Loucy (cell line): ENCODE measurements around the gene TRAPPC6A.

Experiments used
- H2AFZ ChIP-seq: fragments of 200-600 bp; sonication (generic); 2 replicates; pipeline ENCODE4 v1.6.0; 2016; ENCODE audit warnings: antibody characterized with exemption, mild to moderate bottlenecking, low read length, moderate library complexity
- H3F3A ChIP-seq: fragments of 200-600 bp; 2 replicates; pipeline ENCODE4 v1.6.0; 2016; ENCODE audit warnings: antibody characterized with exemption, low read depth, mild to moderate bottlenecking
- H3K27me3 ChIP-seq: fragments of 200-600 bp; sonication (generic); 2 replicates; pipeline ENCODE4 v1.6.1; 2014; ENCODE audit warnings: low read length, mild to moderate bottlenecking; ENCODE audit not compliant: insufficient read depth, poor library complexity, severe bottlenecking
- H3K36me3 ChIP-seq: fragments of 200-600 bp; sonication (generic); 2 replicates; pipeline ENCODE4 v1.6.1; 2016; ENCODE audit warnings: low read length; ENCODE audit not compliant: insufficient read depth
- H3K4me1 ChIP-seq: fragments of 200-600 bp; sonication (generic); 2 replicates; pipeline ENCODE4 v1.5.1; 2014; ENCODE audit warnings: low read length, mild to moderate bottlenecking; ENCODE audit not compliant: insufficient read depth, poor library complexity, severe bottlenecking
- H3K4me2 ChIP-seq: fragments of 200-600 bp; sonication (generic); 2 replicates; pipeline ENCODE4 v1.6.0; 2014; ENCODE audit warnings: antibody characterized with exemption, low read length, low read depth, mild to moderate bottlenecking; ENCODE audit not compliant: poor library complexity, severe bottlenecking
- H3K4me3 ChIP-seq: fragments of 200-600 bp; sonication (generic); 2 replicates; pipeline ENCODE4 v1.5.1; 2014; ENCODE audit warnings: low read length, mild to moderate bottlenecking, mixed read lengths; ENCODE audit not compliant: poor library complexity, severe bottlenecking
- H3K79me2 ChIP-seq: fragments of 200-600 bp; sonication (generic); 2 replicates; pipeline ENCODE4 v1.6.1; 2014; ENCODE audit warnings: low read length; ENCODE audit not compliant: insufficient read depth
- H3K9ac ChIP-seq: fragments of 200-600 bp; sonication (generic); 2 replicates; pipeline ENCODE4 v1.6.0; 2014; ENCODE audit warnings: mild to moderate bottlenecking, low read depth, low read length, moderate library complexity; ENCODE audit not compliant: poor library complexity, severe bottlenecking
- H3K9me2 ChIP-seq: fragments of 200-600 bp; sonication (generic); replicated peaks from 2 replicates; pipeline ENCODE4 v1.6.1; 2016; ENCODE audit warnings: low read depth, low read length, mixed read lengths
- H3K9me3 ChIP-seq: fragments of 200-600 bp; sonication (generic); 2 replicates; pipeline ENCODE4 v1.6.1; 2014; ENCODE audit warnings: mild to moderate bottlenecking, antibody characterized with exemption, low read length, low read depth; ENCODE audit not compliant: insufficient read depth
- H4K20me1 ChIP-seq: fragments of 200-600 bp; sonication (generic); 2 replicates; pipeline ENCODE4 v1.6.0; 2014; ENCODE audit warnings: antibody characterized with exemption, low read length, mild to moderate bottlenecking; ENCODE audit not compliant: insufficient read depth, poor library complexity, severe bottlenecking
- CTCF ChIP-seq: fragments of 200-600 bp; sonication (generic); conservative IDR thresholded peaks from 2 replicates; pipeline ENCODE4 v1.5.1; 2014; ENCODE audit warnings: mild to moderate bottlenecking, antibody characterized with exemption, low read length
- EZH2phosphoT487 ChIP-seq: fragments of 200-600 bp; IDR thresholded peaks from 2 replicates; pipeline ENCODE4 v1.6.1; 2018; ENCODE audit warnings: antibody characterized with exemption, mild to moderate bottlenecking, moderate library complexity, borderline replicate concordance

The TRAPPC6A gene

GRCh38 chr19:45222724-45223123, 44.7 kb upstream of the TRAPPC6A start:
- no peaks in the 10 kb centered on the region for H3K9me2 ChIP-seq
- H3K4me1 ChIP-seq = no peaks in the 10 kb centered on the region
- H3K4me2 ChIP-seq = no peak overlapping the region
- H3K36me3 ChIP-seq = no peaks in the 10 kb centered on the region
- no peaks in the 10 kb centered on the region for H3F3A ChIP-seq
- H2AFZ ChIP-seq = no peak overlapping the region
- no peaks in the 10 kb centered on the region for H4K20me1 ChIP-seq
- H3K79me2 ChIP-seq = no peaks in the 10 kb centered on the region
- H3K9me3 ChIP-seq = no peaks in the 10 kb centered on the region
- H3K4me3 ChIP-seq = no peak overlapping the region
- TF ChIP-seq EZH2phosphoT487 (no peak), CTCF (no peak)
- no peaks in the 10 kb centered on the region for H3K27me3 ChIP-seq
- H3K9ac ChIP-seq = no peak overlapping the region

- H3K4me2 ChIP-seq = no peak overlapping the region
- H4K20me1 ChIP-seq = no peaks in the 10 kb centered on the region
- no peaks in the 10 kb centered on the region for H3K36me3 ChIP-seq
- H3K9me3 ChIP-seq = no peaks in the 10 kb centered on the region
- no peak overlapping the region for H3K4me3 ChIP-seq
- no peaks in the 10 kb centered on the region for H3K79me2 ChIP-seq
- TF ChIP-seq EZH2phosphoT487 (no peak), CTCF (no peak)
- H3F3A ChIP-seq = no peaks in the 10 kb centered on the region
- no peak overlapping the region for H3K9ac ChIP-seq
- H3K9me2 ChIP-seq = no peaks in the 10 kb centered on the region
- H3K4me1 ChIP-seq = no peaks in the 10 kb centered on the region
- no peaks in the 10 kb centered on the region for H3K27me3 ChIP-seq
- no peak overlapping the region for H2AFZ ChIP-seq
Observed at GRCh38 chr19:45218911-45219743, 41.1 kb upstream of the TRAPPC6A start.

GRCh38 chr19:45218426-45218825, 40.4 kb upstream of the TRAPPC6A start:
- Histone ChIP-seq H3K9ac (no peak overlapping the region), H3K27me3 (no peaks in the 10 kb centered on the region), H3K4me3 (no peak overlapping the region), H3K9me2 (no peaks in the 10 kb centered on the region), H3K4me2 (no peak overlapping the region), H2AFZ (no peak overlapping the region), H3K9me3 (no peaks in the 10 kb centered on the region), H3K36me3 (no peaks in the 10 kb centered on the region), H3K4me1 (no peaks in the 10 kb centered on the region), H4K20me1 (no peaks in the 10 kb centered on the region), H3F3A (no peaks in the 10 kb centered on the region), H3K79me2 (no peaks in the 10 kb centered on the region)
- no peak for TF ChIP-seq EZH2phosphoT487
- no peak for TF ChIP-seq CTCF
